SK-N-SH treated with all-trans-retinoic acid at 6 μM for 48 hours (cell line): ENCODE data around the gene VPS13D.

Experiments
- ATAC-seq: fragments of 200-7000 bp; cut with Tn5 transposase; 3 replicates; pipeline ENCODE4 v1.9.1; 2020; ENCODE audit warnings: mild to moderate bottlenecking, moderate library complexity
- ARNTL ChIP-seq: fragments of 450-650 bp; formaldehyde crosslinking; IDR thresholded peaks from 2 replicates; pipeline ENCODE4 v1.5.0; 2020; ENCODE audit warnings: low read depth, mild to moderate bottlenecking, moderate library complexity, borderline replicate concordance
- BACH2 ChIP-seq: fragments of 250-450 bp; sonication (Bioruptor Pico); IDR thresholded peaks from 2 replicates; pipeline ENCODE4 v1.9.0; 2021; ENCODE audit warnings: mild to moderate bottlenecking, borderline replicate concordance
- CSDC2 ChIP-seq: fragments of 250-450 bp; sonication (Bioruptor Pico); IDR thresholded peaks from 2 replicates; pipeline ENCODE4 v1.5.0; 2020; ENCODE audit warnings: mild to moderate bottlenecking, moderate library complexity
- GLIS3 ChIP-seq: fragments of 250-450 bp; sonication (Bioruptor Pico); IDR thresholded peaks from 2 replicates; pipeline ENCODE4 v1.5.0; 2020; ENCODE audit warnings: mild to moderate bottlenecking, moderate library complexity
- ISL1 ChIP-seq: fragments of 250-450 bp; sonication (Bioruptor Pico); IDR thresholded peaks from 2 replicates; pipeline ENCODE4 v2.1.2; 2022; ENCODE audit warnings: mild to moderate bottlenecking, moderate library complexity
- OSR1 ChIP-seq: fragments of 250-450 bp; sonication (Bioruptor Pico); IDR thresholded peaks from 2 replicates; pipeline ENCODE4 v1.8.0; 2022; ENCODE audit warnings: moderate library complexity, mild to moderate bottlenecking, inconsistent platforms
- PPARA ChIP-seq: fragments of 250-450 bp; sonication (Bioruptor Pico); IDR thresholded peaks from 2 replicates; pipeline ENCODE4 v1.5.0; 2020; ENCODE audit warnings: mild to moderate bottlenecking, borderline replicate concordance
- RARB ChIP-seq: fragments of 250-450 bp; sonication (Bioruptor Pico); IDR thresholded peaks from 2 replicates; pipeline ENCODE4 v1.8.0; 2021; ENCODE audit warnings: mild to moderate bottlenecking, moderate library complexity
- SNAI2 ChIP-seq: fragments of 250-450 bp; sonication (Bioruptor Pico); IDR thresholded peaks from 2 replicates; pipeline ENCODE4 v1.5.0; 2020; ENCODE audit warnings: mild to moderate bottlenecking, moderate library complexity
- TCF4 ChIP-seq: fragments of 250-450 bp; sonication (Bioruptor Pico); IDR thresholded peaks from 2 replicates; pipeline ENCODE4 v1.8.0; 2021; ENCODE audit warnings: mild to moderate bottlenecking, moderate library complexity, borderline replicate concordance
- TOX ChIP-seq: fragments of 250-450 bp; sonication (Bioruptor Pico); IDR thresholded peaks from 2 replicates; pipeline ENCODE4 v1.8.0; 2021; ENCODE audit warnings: mild to moderate bottlenecking, moderate library complexity, borderline replicate concordance
- ZC3H10 ChIP-seq: fragments of 250-450 bp; sonication (Bioruptor Pico); IDR thresholded peaks from 2 replicates; pipeline ENCODE4 v1.5.1; 2021; ENCODE audit warnings: mild to moderate bottlenecking, moderate library complexity
- ZFP3 ChIP-seq: fragments of 250-450 bp; sonication (Bioruptor Pico); IDR thresholded peaks from 2 replicates; pipeline ENCODE4 v1.5.0; 2020; ENCODE audit warnings: mild to moderate bottlenecking, moderate library complexity
- ZFP30 ChIP-seq: fragments of 450-650 bp; formaldehyde crosslinking; IDR thresholded peaks from 2 replicates; pipeline ENCODE4 v1.5.0; 2022; ENCODE audit warnings: mild to moderate bottlenecking, moderate library complexity
- ZNF565 ChIP-seq: fragments of 450-650 bp; formaldehyde crosslinking; conservative IDR thresholded peaks from 2 replicates; pipeline ENCODE4 v1.5.0; 2020; ENCODE audit warnings: low read depth, mild to moderate bottlenecking, moderate library complexity
- ZNF8 ChIP-seq: fragments of 450-650 bp; formaldehyde crosslinking; IDR thresholded peaks from 2 replicates; pipeline ENCODE4 v1.5.0; 2020; ENCODE audit warnings: mild to moderate bottlenecking, moderate library complexity
- TF ChIP-seq, protein P1 (sequence below): fragments of 250-450 bp; sonication (Bioruptor Pico); IDR thresholded peaks from 2 replicates; pipeline ENCODE4 v1.8.0; 2021; ENCODE audit warnings: low read depth, mild to moderate bottlenecking, moderate library complexity, borderline replicate concordance
- TF ChIP-seq, protein P2 (sequence below): fragments of 250-450 bp; sonication (Bioruptor Pico); IDR thresholded peaks from 2 replicates; pipeline ENCODE4 v1.5.1; 2020; ENCODE audit warnings: low read depth, mild to moderate bottlenecking, moderate library complexity
- TF ChIP-seq, protein P3 (sequence below): fragments of 250-450 bp; sonication (Bioruptor Pico); IDR thresholded peaks from 2 replicates; pipeline ENCODE4 v1.8.0; 2020; ENCODE audit warnings: mild to moderate bottlenecking, moderate library complexity, borderline replicate concordance

The VPS13D gene

GRCh38 chr1:12511516-12512468 lies 282.0 kb downstream of the VPS13D start (continued):
- TF ChIP-seq ZC3H10 (CRISPR knock-in tag) (no peak), ZFP3 (CRISPR knock-in tag) (no peak), BACH2 (no peak), CSDC2 (CRISPR knock-in tag) (no peak)
- TF ChIP-seq, protein P1, sequence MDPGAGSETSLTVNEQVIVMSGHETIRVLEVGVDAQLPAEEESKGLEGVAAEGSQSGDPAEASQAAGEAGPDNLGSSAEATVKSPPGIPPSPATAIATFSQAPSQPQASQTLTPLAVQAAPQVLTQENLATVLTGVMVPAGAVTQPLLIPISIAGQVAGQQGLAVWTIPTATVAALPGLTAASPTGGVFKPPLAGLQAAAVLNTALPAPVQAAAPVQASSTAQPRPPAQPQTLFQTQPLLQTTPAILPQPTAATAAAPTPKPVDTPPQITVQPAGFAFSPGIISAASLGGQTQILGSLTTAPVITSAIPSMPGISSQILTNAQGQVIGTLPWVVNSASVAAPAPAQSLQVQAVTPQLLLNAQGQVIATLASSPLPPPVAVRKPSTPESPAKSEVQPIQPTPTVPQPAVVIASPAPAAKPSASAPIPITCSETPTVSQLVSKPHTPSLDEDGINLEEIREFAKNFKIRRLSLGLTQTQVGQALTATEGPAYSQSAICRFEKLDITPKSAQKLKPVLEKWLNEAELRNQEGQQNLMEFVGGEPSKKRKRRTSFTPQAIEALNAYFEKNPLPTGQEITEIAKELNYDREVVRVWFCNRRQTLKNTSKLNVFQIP = no peak
- TF ChIP-seq, all 23 proteins: peak for 0

DNA sequence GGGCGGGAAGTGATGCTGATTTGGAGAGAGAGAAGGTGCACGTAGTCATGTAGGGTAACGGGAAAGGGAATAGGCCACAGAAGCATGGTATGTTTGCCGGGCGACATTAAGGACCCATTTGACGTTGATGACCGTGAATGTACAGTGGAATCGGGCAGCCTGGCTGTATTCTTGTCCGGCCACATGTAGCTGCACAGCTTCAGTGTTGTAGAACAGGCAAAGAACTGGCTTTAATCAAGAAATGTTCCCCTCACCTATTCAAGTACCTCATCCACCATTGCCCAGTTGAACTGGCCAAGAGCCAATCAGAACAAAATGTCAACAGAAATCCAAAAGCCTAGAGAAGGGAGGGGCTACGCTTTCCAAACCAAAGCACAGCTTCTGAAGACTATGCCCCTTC lies 283.4 kb downstream of the VPS13D start:
- no peak for ATAC-seq
- TF ChIP-seq ARNTL (CRISPR knock-in tag) (no peak), TCF4 (CRISPR knock-in tag) (no peak), SNAI2 (CRISPR knock-in tag) (no peak), ZNF8 (CRISPR knock-in tag) (no peak), ISL1 (CRISPR knock-in tag) (no peak), GLIS3 (CRISPR knock-in tag) (no peak), ZC3H10 (CRISPR knock-in tag) (no peak)

DNA sequence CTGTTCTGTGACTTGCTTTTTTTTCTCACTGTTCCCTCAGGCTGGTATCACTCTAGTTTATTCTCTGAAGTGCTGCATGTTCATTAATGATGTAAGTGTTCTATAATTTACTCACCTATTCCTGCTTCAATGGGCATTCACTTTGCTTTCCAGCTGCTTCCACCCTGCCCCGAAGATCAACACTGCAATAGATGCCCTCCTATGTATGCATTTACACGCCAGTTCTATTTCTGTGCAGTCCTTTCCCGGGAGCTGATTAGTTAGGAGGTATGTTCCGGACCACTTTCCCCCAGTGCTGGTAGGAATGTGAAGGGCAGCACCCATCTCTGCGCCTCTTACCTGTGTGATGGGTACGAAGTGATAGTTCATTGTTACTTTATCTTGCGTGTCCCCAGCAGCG lies 284.8 kb downstream of the VPS13D start:
- TF ChIP-seq ISL1 (CRISPR knock-in tag) (no peak), RARB (CRISPR knock-in tag) (no peak), GLIS3 (CRISPR knock-in tag) (no peak), ZNF565 (CRISPR knock-in tag) (no peak), OSR1 (CRISPR knock-in tag) (no peak), ZFP30 (CRISPR knock-in tag) (no peak), SNAI2 (CRISPR knock-in tag) (no peak), TCF4 (CRISPR knock-in tag) (no peak), CSDC2 (CRISPR knock-in tag) (no peak)
- TF ChIP-seq, protein P2, sequence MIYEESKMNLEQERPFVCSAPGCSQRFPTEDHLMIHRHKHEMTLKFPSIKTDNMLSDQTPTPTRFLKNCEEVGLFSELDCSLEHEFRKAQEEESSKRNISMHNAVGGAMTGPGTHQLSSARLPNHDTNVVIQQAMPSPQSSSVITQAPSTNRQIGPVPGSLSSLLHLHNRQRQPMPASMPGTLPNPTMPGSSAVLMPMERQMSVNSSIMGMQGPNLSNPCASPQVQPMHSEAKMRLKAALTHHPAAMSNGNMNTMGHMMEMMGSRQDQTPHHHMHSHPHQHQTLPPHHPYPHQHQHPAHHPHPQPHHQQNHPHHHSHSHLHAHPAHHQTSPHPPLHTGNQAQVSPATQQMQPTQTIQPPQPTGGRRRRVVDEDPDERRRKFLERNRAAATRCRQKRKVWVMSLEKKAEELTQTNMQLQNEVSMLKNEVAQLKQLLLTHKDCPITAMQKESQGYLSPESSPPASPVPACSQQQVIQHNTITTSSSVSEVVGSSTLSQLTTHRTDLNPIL (CRISPR knock-in tag) = no peak
- TF ChIP-seq, protein P3, sequence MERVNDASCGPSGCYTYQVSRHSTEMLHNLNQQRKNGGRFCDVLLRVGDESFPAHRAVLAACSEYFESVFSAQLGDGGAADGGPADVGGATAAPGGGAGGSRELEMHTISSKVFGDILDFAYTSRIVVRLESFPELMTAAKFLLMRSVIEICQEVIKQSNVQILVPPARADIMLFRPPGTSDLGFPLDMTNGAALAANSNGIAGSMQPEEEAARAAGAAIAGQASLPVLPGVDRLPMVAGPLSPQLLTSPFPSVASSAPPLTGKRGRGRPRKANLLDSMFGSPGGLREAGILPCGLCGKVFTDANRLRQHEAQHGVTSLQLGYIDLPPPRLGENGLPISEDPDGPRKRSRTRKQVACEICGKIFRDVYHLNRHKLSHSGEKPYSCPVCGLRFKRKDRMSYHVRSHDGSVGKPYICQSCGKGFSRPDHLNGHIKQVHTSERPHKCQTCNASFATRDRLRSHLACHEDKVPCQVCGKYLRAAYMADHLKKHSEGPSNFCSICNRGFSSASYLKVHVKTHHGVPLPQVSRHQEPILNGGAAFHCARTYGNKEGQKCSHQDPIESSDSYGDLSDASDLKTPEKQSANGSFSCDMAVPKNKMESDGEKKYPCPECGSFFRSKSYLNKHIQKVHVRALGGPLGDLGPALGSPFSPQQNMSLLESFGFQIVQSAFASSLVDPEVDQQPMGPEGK (CRISPR knock-in tag) = no peak
- TF ChIP-seq, all 23 proteins: peak for 0
- ATAC-seq = no peak

- no peak for ATAC-seq
- no peak for TF ChIP-seq ZFP3 (CRISPR knock-in tag)
- TF ChIP-seq SNAI2 (CRISPR knock-in tag) = no peak
- no peak for TF ChIP-seq PPARA (CRISPR knock-in tag)
- TF ChIP-seq OSR1 (CRISPR knock-in tag) = no peak
Observed at GRCh38 chr1:12515234-12515633, 285.4 kb downstream of the VPS13D start.

DNA sequence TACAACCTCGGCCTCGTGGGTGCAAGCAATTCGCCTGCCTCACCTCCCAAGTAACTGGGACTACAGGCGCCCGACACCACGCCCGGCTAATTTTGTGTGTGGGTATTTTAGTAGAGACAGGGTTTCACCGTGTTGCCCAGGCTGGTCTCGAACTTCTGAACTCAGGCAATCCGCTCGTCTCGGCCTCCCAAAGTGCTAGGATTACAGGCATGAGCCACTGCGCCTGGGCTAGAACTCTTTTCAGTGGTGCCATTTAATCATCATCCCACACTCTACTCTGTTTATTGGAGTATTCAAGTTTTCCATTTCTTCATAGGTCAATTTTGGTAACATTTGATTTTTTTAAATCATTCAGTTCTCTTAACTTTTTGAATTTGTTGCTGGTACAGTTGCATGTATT lies 286.9 kb downstream of the VPS13D start:
- TF ChIP-seq ISL1 (CRISPR knock-in tag) (no peak), ZNF8 (CRISPR knock-in tag) (no peak), PPARA (CRISPR knock-in tag) (no peak), TOX (no peak)
- TF ChIP-seq, protein P3 (CRISPR knock-in tag) = no peak
- ATAC-seq = no peak
